Hepatocyte (in vitro differentiated cells): ENCODE results near the gene FZR1. TPM values are rescaled to one million over a fixed set of nuclear protein-coding genes. Genes with fewer than 3 reads are reported as not detected.

Source experiments
- DNase-seq: peaks from one replicate; pipeline ENCODE4 v3.0.0-alpha.2; 2016; ENCODE audit warnings: low spot score
- H2AFZ ChIP-seq: fragments of 200-600 bp; sonication (generic); 2 replicates; pipeline ENCODE4 v1.6.0; 2016; ENCODE audit warnings: antibody characterized with exemption, mild to moderate bottlenecking
- H3K27ac ChIP-seq: fragments of 200-600 bp; sonication (generic); 2 replicates; pipeline ENCODE4 v1.5.1; 2016; ENCODE audit warnings: mild to moderate bottlenecking
- H3K27me3 ChIP-seq: fragments of 200-600 bp; sonication (generic); 2 replicates; pipeline ENCODE4 v1.6.1; 2016
- H3K36me3 ChIP-seq: fragments of 200-600 bp; sonication (generic); replicated peaks from 2 replicates; pipeline ENCODE4 v1.5.1; 2016; ENCODE audit warnings: low read depth; ENCODE audit not compliant: insufficient read depth
- H3K4me1 ChIP-seq: fragments of 200-600 bp; sonication (generic); 2 replicates; pipeline ENCODE4 v1.5.1; 2016; ENCODE audit warnings: mild to moderate bottlenecking, moderate library complexity; ENCODE audit not compliant: insufficient read depth
- H3K4me2 ChIP-seq: fragments of 200-600 bp; sonication (generic); 2 replicates; pipeline ENCODE4 v1.6.0; 2016
- H3K4me3 ChIP-seq: fragments of 200-600 bp; sonication (generic); 2 replicates; pipeline ENCODE4 v1.5.1; 2016; ENCODE audit warnings: mild to moderate bottlenecking
- H3K79me2 ChIP-seq: fragments of 200-600 bp; sonication (generic); 2 replicates; pipeline ENCODE4 v1.6.0; 2017; ENCODE audit warnings: mild to moderate bottlenecking
- H3K9me2 ChIP-seq: fragments of 200-600 bp; sonication (generic); replicated peaks from 2 replicates; pipeline ENCODE4 v1.6.0; 2017; ENCODE audit warnings: mild to moderate bottlenecking; ENCODE audit not compliant: insufficient read depth
- H3K9me3 ChIP-seq: fragments of 200-600 bp; sonication (generic); 2 replicates; pipeline ENCODE4 v1.5.1; 2016; ENCODE audit warnings: low read depth, mild to moderate bottlenecking
- H4K20me1 ChIP-seq: fragments of 200-600 bp; sonication (generic); 2 replicates; pipeline ENCODE4 v1.6.0; 2016; ENCODE audit warnings: mild to moderate bottlenecking; ENCODE audit not compliant: insufficient read depth, poor library complexity, severe bottlenecking
- EZH2 ChIP-seq: fragments of 200-600 bp; sonication (generic); IDR thresholded peaks from 2 replicates; pipeline ENCODE4 v1.6.1; 2016; ENCODE audit warnings: antibody characterized with exemption, mild to moderate bottlenecking, borderline replicate concordance
- EZH2phosphoT487 ChIP-seq: fragments of 200-600 bp; sonication (generic); IDR thresholded peaks from one replicate; pipeline ENCODE4 v1.6.1; 2018; ENCODE audit warnings: antibody characterized with exemption, mild to moderate bottlenecking, low read depth, moderate library complexity; ENCODE audit not compliant: unreplicated experiment, severe bottlenecking
- WGBS: methylation state at CpG from one replicate; pipeline ENCODE4 v1.1.6; 2016; ENCODE audit warnings: low lambda C conversion rate; ENCODE audit errors: missing lambda C conversion rate; 5-methylcytosine and 5-hydroxymethylcytosine counted together
- polyA plus RNA-seq: library from polyadenylated mRNA; unstranded; fragments of >200 nt; fragmentation: Nextera tagmentation; extraction: Ambion mirVana; gene quantifications from 2 replicates; pipeline ENCODE4 v1.2.1, GENCODE V29; 2016
- total RNA-seq: library from RNA; depleted of rRNA; stranded (reverse); fragments of >200 nt; gene quantifications from 2 replicates; pipeline ENCODE4 v1.2.3, GENCODE V29; 2014
- TF ChIP-seq, protein P1 (sequence below): fragments of 200-600 bp; sonication (generic); IDR thresholded peaks from 2 replicates; pipeline ENCODE4 v1.5.1; 2016; ENCODE audit warnings: antibody characterized with exemption, mild to moderate bottlenecking; ENCODE audit not compliant: poor library complexity

The FZR1 gene
- total and polyA plus RNA-seq, 2 experiments from 2014 or later = 32.1 to 51.0 TPM

DNA sequence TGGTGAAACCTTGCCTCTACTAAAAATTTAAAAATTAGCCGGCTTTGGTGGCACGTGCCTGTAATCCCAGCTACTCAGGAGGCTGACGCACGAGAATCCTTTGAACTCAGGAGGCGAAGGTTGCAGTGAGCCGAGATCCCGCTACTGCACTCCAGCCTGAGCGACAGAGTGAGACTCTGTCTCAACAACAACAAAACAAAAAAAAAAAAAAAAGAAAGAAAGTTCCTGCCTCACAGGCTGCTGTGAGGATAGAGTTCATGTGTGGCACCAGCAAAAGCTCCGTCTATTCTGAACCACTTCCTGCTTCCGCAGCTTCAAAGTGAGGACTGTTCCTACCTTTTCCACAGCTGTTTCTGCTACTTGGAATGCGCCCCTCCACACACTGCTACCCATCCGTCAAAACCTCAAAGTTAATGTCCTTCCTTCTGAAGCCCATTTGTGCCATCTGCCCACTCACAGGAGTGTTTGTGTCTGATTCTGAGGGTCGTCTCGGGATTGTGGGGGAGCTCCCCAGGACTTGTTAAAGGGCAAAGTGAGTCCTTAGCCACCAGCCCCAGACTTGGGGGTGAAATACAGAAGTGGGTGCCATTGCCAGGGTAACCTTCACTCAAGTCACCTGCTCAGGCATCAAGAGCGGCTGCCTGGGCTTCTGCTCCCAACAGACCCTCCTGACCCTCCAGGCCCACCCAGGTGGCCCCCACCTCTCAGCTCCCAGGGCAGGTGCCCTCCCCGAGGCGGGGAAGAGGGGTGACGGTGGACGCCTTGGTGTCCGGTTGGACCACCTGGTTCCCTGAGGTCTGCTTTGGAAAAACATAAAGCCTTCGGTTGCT is 48.4 kb downstream of the FZR1 start:
- Histone ChIP-seq H4K20me1 (peaks cover 5% of the 10 kb centered on the region), H2AFZ (no peak overlapping the region), H3K36me3 (no peaks in the 10 kb centered on the region), H3K27ac (no peak overlapping the region), H3K9me2 (no peaks in the 10 kb centered on the region), H3K27me3 (no peaks in the 10 kb centered on the region), H3K79me2 (peaks cover 14% of the 10 kb centered on the region), H3K4me3 (no peak overlapping the region), H3K4me1 (peaks cover 19% of the 10 kb centered on the region), H3K9me3 (no peaks in the 10 kb centered on the region), H3K4me2 (no peak overlapping the region)
- DNase-seq = no peak
- TF ChIP-seq, protein P1, sequence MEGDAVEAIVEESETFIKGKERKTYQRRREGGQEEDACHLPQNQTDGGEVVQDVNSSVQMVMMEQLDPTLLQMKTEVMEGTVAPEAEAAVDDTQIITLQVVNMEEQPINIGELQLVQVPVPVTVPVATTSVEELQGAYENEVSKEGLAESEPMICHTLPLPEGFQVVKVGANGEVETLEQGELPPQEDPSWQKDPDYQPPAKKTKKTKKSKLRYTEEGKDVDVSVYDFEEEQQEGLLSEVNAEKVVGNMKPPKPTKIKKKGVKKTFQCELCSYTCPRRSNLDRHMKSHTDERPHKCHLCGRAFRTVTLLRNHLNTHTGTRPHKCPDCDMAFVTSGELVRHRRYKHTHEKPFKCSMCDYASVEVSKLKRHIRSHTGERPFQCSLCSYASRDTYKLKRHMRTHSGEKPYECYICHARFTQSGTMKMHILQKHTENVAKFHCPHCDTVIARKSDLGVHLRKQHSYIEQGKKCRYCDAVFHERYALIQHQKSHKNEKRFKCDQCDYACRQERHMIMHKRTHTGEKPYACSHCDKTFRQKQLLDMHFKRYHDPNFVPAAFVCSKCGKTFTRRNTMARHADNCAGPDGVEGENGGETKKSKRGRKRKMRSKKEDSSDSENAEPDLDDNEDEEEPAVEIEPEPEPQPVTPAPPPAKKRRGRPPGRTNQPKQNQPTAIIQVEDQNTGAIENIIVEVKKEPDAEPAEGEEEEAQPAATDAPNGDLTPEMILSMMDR = no peak
- TF ChIP-seq EZH2 = no peak
- TF ChIP-seq EZH2phosphoT487 = no peak
- WGBS = 81% methylated on average over 21 of the region's 21 CpGs

DNA sequence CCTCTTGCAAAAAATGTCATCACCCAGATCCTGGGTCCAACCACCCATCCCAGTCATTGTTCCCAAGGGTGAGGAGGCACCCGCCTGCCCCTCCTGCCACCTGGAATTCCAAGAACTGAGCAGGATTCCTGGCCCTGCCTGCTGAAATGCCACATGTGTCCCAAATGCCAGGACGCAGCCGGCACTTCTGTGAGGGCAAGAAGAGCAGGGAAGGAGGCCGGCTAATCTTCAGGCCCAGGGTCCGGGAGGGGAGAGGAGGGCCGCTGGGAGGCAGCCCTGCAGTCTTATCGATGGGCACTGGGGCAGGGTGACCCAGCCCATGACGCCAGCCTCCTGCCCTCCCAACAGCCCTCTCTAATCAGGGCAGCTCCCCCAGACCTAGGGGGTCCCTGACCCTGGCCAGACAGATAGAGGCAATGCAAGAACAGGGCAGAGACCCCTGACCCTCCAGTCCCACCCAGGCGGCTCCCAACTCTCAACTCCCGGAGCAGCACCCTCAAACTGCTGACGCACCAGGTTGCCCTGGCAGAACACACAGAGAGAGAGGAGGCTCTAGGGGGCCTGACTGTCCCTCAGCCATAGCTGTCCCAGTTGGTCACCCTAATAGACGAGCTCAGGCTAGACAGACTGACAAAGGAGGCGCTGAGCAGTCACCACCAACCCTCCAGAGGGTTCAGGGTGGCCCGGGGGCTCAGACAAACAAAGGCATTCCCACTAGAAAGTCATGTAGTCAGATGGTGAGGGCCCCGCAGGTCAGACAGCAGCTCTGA is 49.7 kb downstream of the FZR1 start:
- Histone ChIP-seq H4K20me1 (peaks cover 5% of the 10 kb centered on the region), H3K9me3 (no peaks in the 10 kb centered on the region), H3K79me2 (peaks cover 14% of the 10 kb centered on the region), H3K4me3 (no peak overlapping the region), H3K4me2 (peak overlapping the region; percentile 97), H3K27ac (no peak overlapping the region), H2AFZ (no peak overlapping the region), H3K9me2 (no peaks in the 10 kb centered on the region), H3K27me3 (no peaks in the 10 kb centered on the region), H3K4me1 (peaks cover 19% of the 10 kb centered on the region), H3K36me3 (no peaks in the 10 kb centered on the region)
- WGBS = 91% methylated on average over 13 of the region's 15 CpGs
- TF ChIP-seq EZH2 (no peak), EZH2phosphoT487 (no peak)
- TF ChIP-seq, protein P1 = no peak
- DNase-seq = no peak

DNA sequence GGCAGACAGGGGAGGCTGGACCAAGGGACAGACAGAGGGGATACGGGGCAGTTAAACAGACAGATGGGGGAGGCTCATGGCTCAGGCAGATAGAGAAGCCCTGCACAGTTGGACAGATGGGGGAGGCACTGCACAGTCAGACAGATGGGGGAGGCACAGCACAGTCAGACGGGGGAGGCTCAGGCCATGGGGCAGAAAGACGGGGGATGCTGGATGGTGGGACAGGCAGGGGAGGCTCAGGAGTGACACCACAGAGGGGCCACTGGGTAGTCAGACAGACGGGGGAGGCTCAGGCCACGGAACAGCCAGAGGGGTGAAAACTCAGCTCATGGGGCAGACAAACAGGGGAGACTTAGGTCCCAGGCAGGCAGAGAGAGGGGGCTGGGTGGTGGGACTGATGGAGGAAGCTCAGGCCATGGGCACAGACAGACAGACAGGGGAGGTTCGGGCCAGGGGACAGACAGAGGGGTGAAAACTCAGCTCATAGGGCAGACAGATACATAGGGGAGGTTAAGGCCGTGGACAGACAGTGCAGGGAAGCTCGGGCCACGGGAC is 50.4 kb downstream of the FZR1 start:
- H3K79me2 ChIP-seq = peaks cover 14% of the 10 kb centered on the region
- peaks cover 5% of the 10 kb centered on the region for H4K20me1 ChIP-seq
- no peaks in the 10 kb centered on the region for H3K27me3 ChIP-seq
- H3K9me3 ChIP-seq = no peaks in the 10 kb centered on the region
- H3K27ac ChIP-seq = no peak overlapping the region
- H3K4me2 ChIP-seq = peak overlapping the region; percentile 97
- H2AFZ ChIP-seq = peak overlapping the region; percentile 8
- peak overlapping the region; percentile 88 for H3K4me3 ChIP-seq
- no peaks in the 10 kb centered on the region for H3K36me3 ChIP-seq
- TF ChIP-seq, protein P1 = no peak
- no peak for TF ChIP-seq EZH2
- TF ChIP-seq EZH2phosphoT487 = no peak
- H3K4me1 ChIP-seq = peaks cover 19% of the 10 kb centered on the region
- DNase-seq = no peak
- H3K9me2 ChIP-seq = no peaks in the 10 kb centered on the region
- 63% methylated on average over 7 of the region's 9 CpGs for WGBS
